Glutamatergic neuron (in vitro differentiated cells): ENCODE measurements around the gene ZFY. TPM values are rescaled to one million over a fixed set of nuclear protein-coding genes. Genes with fewer than 3 reads are reported as not detected.

Experiments used
- DNase-seq: peaks from one replicate; pipeline ENCODE4 v3.0.0; 2022
- H3K27ac Mint-ChIP-seq: one replicate; pipeline ENCODE4 v1.8.0; 2020; ENCODE audit warnings: mild to moderate bottlenecking, mixed read lengths, inconsistent platforms; ENCODE audit not compliant: unreplicated experiment
- H3K27me3 Mint-ChIP-seq: one replicate; pipeline ENCODE4 v1.8.0; 2020; ENCODE audit warnings: mild to moderate bottlenecking, moderate library complexity, mixed read lengths, inconsistent platforms; ENCODE audit not compliant: unreplicated experiment
- H3K36me3 Mint-ChIP-seq: one replicate; pipeline ENCODE4 v1.8.0; 2020; ENCODE audit warnings: mild to moderate bottlenecking, mixed read lengths, inconsistent platforms; ENCODE audit not compliant: unreplicated experiment
- H3K4me1 Mint-ChIP-seq: one replicate; pipeline ENCODE4 v1.8.0; 2020; ENCODE audit warnings: mild to moderate bottlenecking, low read depth, mixed read lengths, inconsistent platforms; ENCODE audit not compliant: unreplicated experiment
- H3K4me3 Mint-ChIP-seq: one replicate; pipeline ENCODE4 v1.8.0; 2020; ENCODE audit warnings: mild to moderate bottlenecking, mixed read lengths, inconsistent platforms; ENCODE audit not compliant: unreplicated experiment
- H3K9me3 Mint-ChIP-seq: one replicate; pipeline ENCODE4 v1.8.0; 2020; ENCODE audit warnings: mild to moderate bottlenecking, moderate library complexity, mixed read lengths, inconsistent platforms; ENCODE audit not compliant: unreplicated experiment
- total RNA-seq: library from RNA; stranded (reverse); fragmentation: NEBNext Ultra II Directional; extraction: Animal tissue kit (Norgen Biotek cat#: 25700); gene quantifications from one replicate; pipeline ENCODE4 v1.2.1, GENCODE V29; 2021; ENCODE audit not compliant: unreplicated experiment
- TF ChIP-seq, protein P1 (sequence below): fragments of 200-600 bp; sonication (generic); IDR thresholded peaks from one replicate; pipeline ENCODE4 v1.5.0; 2021; ENCODE audit not compliant: partially characterized antibody, unreplicated experiment

The ZFY gene
- total RNA-seq, 1 donor from 2014 or later, result 18.7 TPM

DNA sequence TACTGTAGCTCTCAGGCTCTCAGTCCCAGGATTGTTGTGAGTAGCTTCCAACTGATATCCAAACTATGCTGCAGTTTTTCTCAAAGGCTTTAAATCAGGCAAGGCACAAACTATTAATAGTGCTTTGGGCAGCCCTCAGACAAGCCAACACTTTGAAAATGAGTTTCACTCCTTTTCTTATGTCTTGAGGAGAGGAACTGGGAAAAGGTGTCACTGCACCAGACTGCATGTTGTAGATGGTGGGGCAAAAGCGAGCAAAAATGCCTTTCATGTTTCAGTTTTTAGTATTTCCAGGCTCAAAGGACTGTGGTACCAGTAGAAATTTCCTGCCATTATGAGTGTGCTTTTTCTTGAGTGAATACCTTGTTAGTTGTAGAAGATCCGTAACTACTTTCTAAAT lies 39.1 kb upstream of the ZFY start:
- no peaks in the 10 kb centered on the region for H3K9me3 Mint-ChIP-seq
- no peak for DNase-seq
- TF ChIP-seq, protein P1, sequence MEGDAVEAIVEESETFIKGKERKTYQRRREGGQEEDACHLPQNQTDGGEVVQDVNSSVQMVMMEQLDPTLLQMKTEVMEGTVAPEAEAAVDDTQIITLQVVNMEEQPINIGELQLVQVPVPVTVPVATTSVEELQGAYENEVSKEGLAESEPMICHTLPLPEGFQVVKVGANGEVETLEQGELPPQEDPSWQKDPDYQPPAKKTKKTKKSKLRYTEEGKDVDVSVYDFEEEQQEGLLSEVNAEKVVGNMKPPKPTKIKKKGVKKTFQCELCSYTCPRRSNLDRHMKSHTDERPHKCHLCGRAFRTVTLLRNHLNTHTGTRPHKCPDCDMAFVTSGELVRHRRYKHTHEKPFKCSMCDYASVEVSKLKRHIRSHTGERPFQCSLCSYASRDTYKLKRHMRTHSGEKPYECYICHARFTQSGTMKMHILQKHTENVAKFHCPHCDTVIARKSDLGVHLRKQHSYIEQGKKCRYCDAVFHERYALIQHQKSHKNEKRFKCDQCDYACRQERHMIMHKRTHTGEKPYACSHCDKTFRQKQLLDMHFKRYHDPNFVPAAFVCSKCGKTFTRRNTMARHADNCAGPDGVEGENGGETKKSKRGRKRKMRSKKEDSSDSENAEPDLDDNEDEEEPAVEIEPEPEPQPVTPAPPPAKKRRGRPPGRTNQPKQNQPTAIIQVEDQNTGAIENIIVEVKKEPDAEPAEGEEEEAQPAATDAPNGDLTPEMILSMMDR, result no peak
- H3K27ac Mint-ChIP-seq, result no peak overlapping the region
- H3K36me3 Mint-ChIP-seq, result no peaks in the 10 kb centered on the region
- no peaks in the 10 kb centered on the region for H3K27me3 Mint-ChIP-seq
- H3K4me1 Mint-ChIP-seq, result no peaks in the 10 kb centered on the region
- H3K4me3 Mint-ChIP-seq, result no peak overlapping the region

GRCh38 chrY:2907356-2907755 lies 27.8 kb upstream of the ZFY start:
- Mint-ChIP-seq H3K4me3 (no peak overlapping the region), H3K27me3 (no peaks in the 10 kb centered on the region), H3K4me1 (no peaks in the 10 kb centered on the region), H3K9me3 (peaks cover 1% of the 10 kb centered on the region), H3K27ac (no peak overlapping the region), H3K36me3 (no peaks in the 10 kb centered on the region)
- TF ChIP-seq, protein P1, result no peak
- DNase-seq, result no peak

DNA sequence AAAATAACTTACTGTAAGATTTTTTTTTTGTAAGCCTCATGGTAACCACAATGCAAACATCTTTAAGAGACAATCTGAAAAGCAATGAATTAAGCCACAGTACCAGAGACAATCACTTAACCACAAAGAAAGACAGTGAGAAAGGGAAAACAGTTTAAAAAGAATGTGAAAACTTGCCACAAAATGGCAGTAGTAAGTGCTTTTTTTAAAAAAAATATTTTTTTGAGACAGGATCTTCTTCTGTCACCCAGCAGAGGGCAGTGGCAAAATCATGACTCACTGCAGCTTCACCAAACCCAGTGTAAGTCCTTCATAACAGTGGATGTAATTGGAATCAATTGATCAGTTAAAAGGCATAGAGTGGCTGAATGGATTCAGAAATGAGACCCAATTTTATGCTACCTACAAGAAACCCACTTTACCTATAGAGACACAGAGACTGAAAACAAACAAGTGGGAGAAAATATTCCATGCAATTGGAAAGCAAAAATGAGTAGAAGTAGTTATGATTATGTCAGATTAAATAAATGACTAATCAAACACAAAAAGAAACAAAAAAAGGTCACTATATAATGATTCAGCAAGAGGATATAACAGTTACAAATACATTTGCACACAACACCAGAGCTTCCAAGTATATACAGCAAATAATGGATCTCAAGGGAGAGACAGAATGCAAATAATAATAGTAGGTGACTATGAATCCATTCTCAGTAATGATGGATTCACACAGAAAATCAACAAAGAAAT lies 21.9 kb upstream of the ZFY start:
- Mint-ChIP-seq H3K27ac (peak overlapping the region; percentile 39), H3K4me1 (no peaks in the 10 kb centered on the region), H3K27me3 (no peaks in the 10 kb centered on the region), H3K36me3 (no peaks in the 10 kb centered on the region), H3K9me3 (no peaks in the 10 kb centered on the region), H3K4me3 (no peak overlapping the region)
- TF ChIP-seq, protein P1, result peak; percentile 36
- DNase-seq, result no peak

DNA sequence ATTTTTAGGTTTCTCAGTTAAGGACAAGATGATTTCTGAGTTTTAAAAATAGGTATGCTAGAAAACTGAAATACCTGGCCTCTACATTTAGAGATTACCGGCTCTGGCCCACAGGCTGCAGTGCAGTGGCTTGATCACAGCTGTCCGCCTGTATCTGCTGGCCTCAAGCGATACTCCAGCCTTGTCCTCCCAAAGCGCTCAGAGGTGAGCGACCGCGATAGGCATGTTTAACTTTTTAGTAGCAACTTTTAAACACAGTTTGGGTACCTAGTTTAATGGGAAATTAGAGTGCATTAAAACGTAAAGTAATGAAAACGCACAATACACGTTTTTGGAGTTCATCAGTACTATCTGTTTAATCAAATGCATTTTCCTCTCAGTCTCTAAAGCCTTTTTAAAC lies 1.1 kb upstream of the ZFY start:
- TF ChIP-seq, protein P1, result no peak
- H3K36me3 Mint-ChIP-seq, result no peaks in the 10 kb centered on the region
- H3K4me3 Mint-ChIP-seq, result peak overlapping the region; percentile 88
- H3K27ac Mint-ChIP-seq, result peak overlapping the region; percentile 98
- peak; percentile 17 for DNase-seq
- peaks cover 4% of the 10 kb centered on the region for H3K27me3 Mint-ChIP-seq
- peaks cover 5% of the 10 kb centered on the region for H3K4me1 Mint-ChIP-seq
- H3K9me3 Mint-ChIP-seq, result peaks cover 1% of the 10 kb centered on the region

DNA sequence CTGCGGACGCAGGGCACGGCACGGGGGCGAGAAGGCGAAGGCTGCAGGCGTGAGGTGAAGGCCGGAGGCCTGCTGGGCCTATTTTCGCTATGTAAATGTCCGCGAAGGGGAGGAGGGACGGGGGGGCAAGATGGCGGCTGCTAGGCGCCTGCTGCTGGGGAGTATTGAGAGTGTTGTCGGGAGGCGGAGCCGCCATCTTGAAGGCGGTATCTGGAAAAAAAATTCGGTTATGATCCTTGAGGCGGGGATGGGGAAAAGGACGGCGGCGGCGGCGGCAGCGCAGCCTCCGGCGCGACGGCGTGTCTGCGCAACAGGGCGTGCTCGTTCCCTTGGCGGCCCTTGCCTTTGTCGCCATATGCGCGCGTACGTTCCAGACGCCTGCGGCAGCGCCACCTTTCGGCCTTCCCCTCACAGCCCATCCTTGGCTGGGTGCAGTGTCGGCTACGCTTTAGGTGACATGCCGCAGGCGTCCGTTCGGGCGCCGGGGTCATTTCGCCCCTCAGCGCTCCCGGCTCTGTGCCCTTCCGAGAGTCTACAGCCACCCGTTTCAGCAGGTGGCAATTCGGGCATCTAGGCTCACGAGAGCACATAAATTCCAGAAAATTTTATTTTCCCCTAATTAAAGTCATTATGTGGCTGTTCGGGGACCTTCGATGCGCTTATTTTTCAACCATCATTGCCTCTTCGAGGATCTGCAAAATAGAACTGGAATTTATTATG lies 695 bp downstream of the ZFY start:
- peaks cover 4% of the 10 kb centered on the region for H3K27me3 Mint-ChIP-seq
- peaks cover 11% of the 10 kb centered on the region for H3K4me1 Mint-ChIP-seq
- TF ChIP-seq, protein P1, result peak; percentile 59
- H3K9me3 Mint-ChIP-seq, result peaks cover 1% of the 10 kb centered on the region
- peak overlapping the region; percentile 91 for H3K4me3 Mint-ChIP-seq
- H3K36me3 Mint-ChIP-seq, result no peaks in the 10 kb centered on the region
- peak; percentile 88 for DNase-seq
- H3K27ac Mint-ChIP-seq, result peak overlapping the region; percentile 98
